Fibroblast of gingiva (primary cell): ENCODE data around the gene EFHC2.
"Not testable (repeated sequence)": the region's sequence is repeated elsewhere in the genome, so short reads cannot be mapped to it uniquely, and the experiment has no call there.

Experiments used
- DNase-seq: peaks from one replicate; pipeline ENCODE4 v3.0.0-alpha.2; 2011; ENCODE audit warnings: low read depth

The EFHC2 gene

DNA sequence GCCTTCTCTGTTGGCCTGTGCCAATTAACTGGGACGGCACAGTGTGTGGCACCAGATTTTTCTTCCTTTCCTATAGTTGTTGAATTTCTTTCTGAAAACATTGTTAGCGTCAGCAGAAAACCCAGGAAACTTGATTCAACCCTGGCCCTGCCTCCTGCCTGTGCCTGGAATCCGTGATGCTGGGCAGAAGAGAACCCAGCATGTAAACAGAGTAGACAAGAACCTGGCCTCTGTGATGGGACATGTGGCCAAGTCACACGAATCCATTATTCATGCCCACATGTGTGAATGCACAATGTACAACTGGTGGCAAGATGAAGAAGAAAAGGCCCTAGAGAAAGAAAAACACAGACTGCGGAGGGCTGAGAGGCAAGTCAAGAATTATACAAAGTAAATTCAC is 111.4 kb downstream of the EFHC2 start:
- DNase-seq = no peak

DNA sequence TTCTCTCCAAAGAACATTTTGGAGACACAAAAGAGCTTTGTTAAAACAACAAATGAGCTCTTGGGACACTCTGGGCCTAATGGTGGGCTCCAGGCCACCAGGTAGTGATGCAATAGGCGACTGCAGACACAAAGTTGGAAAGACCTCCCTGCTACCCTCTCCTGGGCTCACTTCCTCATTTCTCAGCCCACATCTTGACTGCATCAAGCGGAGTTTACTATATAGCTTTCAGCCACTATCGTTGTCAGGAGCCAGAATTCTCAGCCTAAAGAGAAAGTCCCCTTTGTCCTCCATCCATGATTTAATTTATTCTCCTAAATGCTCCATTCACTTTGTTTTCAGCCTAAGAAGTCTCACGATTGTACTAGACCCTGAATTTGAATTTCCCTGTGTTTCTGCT is 114.9 kb downstream of the EFHC2 start:
- DNase-seq = no peak

DNA sequence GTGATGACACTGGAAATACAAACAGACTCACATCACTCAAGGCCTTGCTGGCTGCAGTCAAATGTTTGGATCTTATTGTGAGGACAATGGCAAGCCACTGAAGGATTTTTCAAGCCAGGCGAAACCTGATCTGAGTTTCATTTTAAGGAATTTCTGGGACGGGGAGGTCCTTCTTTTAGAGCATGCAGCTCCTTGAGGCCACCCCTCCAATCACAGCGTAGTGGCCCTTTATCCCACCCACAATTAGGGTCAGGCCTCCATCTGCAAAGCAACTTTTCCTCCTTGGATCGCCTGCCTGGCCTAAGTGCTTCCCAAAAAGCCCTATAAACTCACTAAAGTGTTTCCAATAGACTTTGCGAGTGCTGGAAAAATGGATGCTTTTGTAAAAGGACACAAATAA is 115.5 kb downstream of the EFHC2 start:
- DNase-seq = peak; percentile 20

DNA sequence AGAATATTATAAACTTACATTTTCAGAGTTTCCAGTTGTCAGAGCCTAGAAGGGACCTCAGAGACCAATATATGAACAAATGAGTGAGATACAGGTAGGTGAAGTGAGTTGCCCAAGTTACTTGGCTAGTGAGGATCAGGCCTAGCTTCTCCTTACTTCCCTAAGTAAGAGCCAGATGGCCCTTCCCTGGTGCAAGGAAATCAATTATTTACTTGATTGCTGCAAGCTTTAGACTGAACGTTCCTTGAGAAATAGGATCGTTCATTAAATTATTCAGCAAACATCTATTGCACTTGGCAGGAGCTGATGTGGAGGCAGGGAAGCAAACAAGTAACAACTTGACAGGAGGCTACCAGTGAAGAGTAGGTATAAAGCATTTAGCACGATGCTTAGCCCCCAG is 117.8 kb downstream of the EFHC2 start:
- no peak for DNase-seq

DNA sequence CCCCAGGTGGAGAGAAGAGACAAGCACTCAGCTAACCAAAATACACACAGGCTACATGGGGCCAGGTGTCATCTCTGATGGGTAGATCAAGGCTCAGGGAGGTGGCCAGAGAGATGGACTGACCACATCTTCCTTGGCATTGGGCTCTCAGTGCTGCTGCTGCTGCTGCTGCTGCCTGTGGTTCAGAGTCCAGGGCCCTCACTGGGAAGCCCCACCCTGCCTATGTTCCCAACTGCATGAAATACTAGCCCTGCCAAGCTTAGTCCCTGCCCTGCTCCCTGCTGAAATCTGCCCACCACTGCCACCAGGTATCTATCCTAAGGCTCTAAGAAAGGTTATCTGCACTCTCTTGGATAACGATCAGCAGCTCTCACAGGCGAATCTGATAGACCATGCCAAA is 118.7 kb downstream of the EFHC2 start:
- no peak for DNase-seq

DNA sequence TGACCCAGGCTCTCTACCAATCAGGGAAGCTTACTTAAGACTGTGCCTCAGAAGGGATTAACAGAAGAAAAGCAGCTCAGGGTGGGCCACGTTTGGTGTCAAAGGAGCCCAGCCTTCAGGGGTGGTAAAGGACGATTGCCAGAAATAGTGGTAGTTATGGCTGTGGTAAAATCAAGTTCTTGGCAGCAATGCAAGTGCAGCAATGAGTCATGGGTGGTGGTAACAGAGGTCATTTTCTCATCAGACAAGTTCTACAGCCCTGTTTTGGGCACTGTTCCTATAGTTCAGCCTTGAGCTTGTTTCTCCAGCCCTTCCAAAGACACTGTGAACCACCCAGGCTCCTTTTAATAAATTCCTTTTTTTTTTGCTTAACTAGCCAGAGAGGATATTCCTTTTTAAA is 120.3 kb downstream of the EFHC2 start:
- peak; percentile 32 for DNase-seq

DNA sequence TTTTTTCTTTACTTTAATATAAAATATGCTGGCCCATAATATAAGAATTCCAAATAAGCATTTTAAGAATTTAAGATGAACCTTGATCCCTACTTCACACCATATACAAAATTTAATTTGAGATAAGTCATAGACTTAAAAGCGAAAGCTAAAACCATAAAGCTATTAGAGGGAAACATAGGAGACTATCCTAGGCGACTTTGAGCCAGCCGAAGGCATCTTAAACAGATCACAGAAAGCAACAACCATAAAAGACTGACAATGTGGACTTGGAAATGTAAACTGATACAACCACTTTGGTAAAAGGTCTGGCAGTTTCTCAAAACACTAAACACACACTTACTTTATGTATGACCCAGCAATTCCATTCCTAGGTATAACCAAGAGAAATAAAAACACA is 125.0 kb downstream of the EFHC2 start:
- DNase-seq = no peak

DNA sequence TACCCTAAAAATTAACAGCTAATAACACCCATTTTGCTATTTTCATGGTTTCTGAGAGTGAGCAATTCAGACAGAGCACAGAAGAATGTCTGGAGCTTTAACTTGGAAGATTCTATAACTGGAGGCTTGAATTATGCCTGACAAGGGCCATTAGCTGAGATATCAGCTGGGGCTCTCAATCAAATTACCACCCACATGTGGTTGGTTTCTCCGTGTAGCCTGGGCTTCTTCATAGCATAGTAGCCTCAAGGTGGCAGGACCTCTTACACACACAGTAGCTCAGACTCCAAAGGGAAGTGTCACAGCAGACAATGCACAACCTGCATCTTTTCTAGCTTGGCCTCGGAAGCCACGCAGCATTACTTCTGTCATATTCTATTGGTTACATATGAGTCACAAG is 127.3 kb downstream of the EFHC2 start:
- DNase-seq = no peak

DNA sequence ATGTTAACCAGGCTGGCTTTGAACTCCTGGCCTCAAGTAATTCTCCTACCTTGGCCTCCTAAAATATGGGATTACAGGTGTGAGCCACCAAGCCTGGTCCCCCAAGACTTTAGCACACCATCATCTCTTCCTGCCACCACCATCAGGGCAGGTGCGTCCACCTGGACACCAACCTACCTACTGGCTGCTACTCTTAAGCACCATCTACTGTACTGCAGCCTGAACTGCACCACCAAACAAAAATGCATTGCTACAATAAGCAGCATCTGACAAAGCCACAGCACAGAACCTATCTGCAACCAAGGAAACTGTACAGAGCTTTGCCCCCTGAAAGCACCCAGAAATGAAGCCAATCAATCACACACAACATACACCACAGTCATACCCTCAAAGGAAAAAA is 139.7 kb downstream of the EFHC2 start:
- DNase-seq = no peak

DNA sequence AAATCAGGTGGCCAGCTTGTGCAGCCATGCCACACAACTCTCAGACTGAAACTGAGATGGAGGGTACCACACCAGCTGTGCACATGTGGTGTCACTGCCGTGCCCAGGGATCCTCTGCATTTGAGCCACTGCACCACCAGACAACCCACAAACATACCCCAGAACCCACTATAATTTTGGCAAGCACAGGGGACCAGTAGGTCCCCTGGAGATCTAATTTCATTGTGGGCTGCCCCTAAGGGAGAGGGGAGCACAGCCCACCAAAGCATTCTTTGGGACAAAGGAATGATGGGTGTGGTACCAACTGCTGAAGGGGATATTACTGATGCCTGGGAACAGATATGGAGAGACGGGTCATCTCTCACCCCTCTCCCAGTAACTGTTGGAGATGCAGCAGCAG is 140.9 kb downstream of the EFHC2 start:
- no peak for DNase-seq

DNA sequence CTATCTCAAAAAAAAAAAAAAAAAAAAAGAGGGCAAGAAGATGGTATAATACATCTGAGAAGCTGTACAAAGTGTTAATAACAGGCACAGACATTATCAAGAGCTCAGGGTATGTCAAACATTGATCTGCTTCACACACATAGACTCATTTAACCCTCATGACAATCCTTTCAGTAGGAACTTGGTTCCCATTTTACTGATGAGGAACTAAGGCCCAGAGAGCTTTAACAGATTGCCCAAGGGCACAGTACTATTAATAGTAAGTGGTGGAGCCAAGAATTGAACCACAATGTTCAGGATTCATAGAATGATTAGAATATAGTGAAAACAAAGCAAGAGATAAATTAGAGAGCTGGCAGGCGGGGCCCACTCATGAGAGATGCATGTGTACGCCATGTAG is 154.4 kb downstream of the EFHC2 start:
- no peak for DNase-seq

DNA sequence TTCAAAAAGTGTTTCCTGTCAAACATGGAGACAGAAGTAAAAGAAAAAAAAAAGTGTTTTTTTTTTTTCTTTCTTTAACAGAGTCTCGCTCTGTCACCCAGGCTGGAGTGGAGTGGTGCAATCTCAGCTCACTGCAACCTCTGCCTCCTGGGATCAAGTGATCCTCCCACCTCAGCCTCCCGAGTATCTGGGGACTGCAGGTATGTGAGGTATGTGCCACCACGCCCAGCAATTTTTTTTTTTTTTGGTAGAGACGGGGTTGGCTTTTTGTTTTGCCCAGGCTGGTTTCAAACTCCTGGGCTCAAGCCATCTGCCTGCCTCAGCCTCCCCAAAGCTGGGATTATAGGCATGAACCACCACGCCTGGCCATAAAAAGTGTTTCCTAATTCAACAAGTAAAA is 155.6 kb downstream of the EFHC2 start:
- DNase-seq = not testable (repeated sequence)

DNA sequence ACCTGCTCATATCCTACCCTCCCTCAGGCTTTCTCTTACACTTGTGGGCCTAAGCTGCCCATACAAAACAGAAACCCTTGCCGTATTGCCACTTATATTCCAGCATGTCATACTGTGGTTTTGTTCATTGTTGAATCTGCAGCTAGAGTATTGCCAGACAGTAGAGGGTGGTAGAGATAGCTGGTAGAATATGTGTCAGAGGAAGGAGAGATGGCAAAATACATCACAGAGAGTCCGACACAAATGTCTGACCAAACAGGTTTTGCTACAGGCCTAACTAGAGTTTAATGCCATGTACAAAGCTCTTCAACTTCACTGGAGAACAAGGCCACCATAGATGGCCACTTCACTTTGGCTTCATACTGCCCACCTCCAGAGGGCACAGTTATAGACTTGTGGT is 160.1 kb downstream of the EFHC2 start:
- no peak for DNase-seq

DNA sequence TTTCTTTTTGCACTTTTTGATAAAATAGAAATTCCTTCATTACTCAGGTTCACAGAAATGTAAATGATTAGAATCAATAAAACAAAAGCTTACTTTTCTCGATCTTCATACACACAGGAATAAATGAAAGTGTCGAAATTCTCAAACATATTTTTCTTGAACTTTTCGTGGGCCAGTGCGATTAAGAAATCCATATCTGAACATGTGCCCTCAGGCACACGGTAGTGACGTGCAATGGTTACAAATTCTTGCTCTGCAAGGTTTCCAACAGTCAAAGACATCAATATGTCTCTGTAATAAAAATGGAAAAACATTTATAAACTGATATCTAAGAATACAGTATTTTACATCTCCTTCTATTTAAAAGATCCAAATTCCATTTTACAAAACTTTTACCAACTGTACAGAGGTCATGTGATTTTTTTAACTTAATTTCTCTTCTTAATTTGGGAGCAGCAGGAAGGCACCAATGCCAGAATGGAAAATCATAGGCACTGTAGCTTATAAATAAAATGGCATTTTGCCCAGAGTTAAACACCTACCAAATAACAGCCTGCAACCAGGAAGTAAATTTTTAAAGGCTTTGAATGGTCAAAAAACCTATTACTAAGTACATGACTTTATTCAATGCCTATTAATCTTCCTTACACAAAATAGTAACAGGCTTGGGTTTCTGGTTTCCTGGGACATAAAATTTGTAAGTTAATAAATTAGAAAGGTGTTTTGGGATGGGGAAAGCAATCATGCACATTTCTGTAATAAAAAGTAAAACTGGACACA is 165.0 kb downstream of the EFHC2 start:
- DNase-seq = no peak

DNA sequence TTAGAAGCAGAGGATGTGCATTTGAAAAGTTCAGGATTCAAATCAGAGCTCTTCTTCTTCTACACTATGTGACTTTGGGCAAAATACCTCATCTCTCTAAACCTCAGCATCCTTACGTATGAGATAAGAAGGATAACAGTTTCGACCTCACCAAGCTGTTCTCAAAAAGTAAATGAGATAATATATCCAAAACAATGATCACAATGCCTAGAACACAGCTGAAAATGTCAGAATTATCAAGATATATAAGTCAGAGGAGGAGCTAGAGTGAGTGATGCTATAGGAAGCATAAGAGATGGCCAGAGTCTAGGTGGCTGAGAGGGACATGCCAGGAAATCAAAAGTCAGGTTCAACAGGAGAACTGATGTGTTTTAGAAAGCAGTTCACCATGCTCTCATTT is 168.0 kb downstream of the EFHC2 start:
- DNase-seq = no peak

DNA sequence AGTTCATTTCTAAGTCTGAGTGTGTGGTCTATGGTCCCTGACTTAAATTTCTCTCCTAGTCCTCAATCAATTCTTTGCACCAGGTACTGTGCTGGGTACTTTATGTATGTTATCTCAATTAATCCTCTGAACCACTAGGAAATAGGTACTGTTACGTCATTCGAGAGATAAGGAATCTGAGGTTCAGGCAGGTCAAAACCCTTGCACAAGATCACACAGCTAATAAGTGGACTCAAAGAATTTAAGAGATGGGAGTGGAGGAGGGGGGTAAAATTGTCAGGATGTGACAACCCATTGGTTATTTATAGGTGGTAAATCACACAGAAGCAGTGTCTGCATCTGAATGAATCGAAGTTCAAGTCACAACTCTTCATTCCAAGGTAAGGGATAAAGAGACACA is 169.4 kb downstream of the EFHC2 start:
- DNase-seq = no peak

DNA sequence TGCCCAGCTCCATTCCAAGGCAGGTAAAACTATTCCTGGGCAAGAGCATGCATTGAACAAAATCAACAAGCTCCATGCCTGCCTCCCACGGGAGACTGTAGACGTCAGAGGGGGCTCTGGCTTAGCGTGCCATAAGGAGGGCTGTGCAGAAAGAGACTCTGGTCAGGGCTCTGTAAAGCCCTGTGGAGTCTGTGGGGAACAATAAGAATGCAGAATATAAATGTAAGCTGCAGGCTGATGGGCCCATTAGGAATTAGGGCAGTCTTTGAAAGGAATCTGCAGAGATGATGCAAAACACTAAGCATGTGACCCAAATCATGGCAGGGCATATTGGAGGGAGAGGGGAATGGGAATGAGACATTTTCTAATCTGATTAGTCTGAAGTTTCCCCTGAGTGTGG is 170.3 kb downstream of the EFHC2 start:
- DNase-seq = no peak

DNA sequence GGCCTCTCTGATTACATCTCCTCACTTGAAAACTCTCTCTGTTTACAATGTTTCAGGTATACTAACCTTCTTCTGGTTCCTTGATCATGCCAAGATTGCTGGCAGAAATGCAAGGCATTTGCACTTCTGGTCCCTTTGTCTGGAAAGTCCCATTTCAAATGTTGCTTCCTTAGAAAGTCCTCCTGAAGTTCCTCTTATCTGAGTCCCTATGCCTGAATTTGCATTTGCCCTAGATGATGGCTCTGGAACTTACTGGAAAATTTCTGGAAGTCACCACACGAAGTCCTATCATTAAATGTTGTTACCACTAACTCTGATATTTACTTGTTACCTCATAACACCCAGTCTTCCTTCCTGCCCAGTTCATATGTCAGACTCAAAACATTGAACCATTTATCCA is 176.4 kb downstream of the EFHC2 start:
- DNase-seq = no peak

DNA sequence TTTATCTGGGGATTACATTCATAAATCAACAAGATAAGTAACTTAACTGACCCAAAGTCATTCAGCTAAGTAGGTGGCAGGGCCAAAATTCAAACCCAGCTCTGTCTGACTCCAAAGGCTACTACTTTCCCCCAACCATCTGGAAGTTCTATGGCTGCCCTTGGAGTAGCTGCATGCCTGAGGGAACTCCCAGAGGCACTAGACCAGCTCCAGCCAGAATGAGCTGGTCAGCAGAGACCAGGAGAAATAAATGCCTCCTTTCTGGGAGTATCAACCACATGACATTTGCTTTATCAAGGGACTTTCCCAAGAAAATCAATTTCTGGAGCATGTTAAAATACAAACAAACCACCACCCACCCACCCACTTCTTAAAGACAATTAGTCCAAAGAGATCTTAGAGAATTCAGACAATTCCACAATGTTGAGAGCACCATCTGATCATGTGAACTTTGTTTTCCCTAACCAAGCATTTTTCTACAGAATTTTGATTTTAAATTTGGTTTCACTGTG is 180.5 kb downstream of the EFHC2 start:
- no peak for DNase-seq

DNA sequence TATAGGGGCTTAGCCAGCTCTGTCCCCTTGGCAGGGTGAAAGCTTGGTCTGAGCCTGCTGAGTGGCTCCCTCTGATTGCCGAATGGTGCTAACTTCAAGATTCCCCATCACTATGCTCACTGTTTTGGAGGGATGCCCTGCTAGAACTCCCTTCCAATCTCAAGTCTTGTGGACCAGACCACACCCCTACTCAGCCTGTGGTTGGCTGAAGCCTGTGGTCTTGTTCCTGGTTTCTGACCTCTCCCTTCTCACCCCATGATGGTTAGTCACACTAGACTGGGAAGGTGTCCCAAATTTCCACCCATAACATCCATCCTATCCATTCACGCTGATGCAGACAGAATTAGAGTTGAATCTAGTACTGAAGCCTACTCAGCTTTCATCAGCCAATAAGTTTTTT is 185.6 kb downstream of the EFHC2 start:
- DNase-seq = peak; percentile 21

DNA sequence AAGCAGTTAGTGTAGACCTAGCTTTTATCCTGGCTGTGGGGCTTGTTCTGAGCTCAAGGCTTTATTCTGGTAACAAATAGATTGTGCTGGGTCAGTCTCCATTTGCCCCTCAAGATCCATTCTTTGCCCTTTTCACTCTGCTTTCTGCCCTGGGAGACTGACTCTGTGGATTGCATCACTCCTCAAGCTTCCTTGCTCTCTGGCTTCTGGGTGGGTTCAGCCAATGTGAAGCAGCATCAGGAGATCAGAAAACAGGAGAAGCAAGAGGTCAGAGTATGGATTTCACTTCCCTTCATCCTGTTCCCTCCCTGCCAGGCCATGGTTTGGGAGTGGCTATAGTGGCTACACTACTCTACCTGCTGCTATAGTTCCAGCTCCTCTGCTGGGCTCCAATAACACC is 186.2 kb downstream of the EFHC2 start:
- DNase-seq = no peak

DNA sequence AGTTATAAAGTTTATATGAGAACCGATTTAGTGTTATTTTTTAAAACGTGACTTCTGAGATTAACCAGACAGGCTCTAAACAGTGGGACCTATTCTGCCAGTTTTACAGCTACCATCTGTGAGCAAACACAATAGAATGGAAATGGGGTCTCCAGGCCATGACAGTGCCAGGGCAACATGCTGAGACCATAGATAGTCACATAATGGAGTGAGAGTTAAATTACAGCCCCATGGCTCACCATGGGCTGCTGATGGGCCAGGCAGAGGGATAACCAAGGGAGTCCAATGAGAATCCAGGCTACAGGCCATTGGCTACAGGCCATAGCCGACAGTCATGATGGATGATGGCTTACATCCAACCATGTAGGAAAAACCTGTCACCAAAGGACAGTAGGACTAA is 186.7 kb downstream of the EFHC2 start:
- no peak for DNase-seq

DNA sequence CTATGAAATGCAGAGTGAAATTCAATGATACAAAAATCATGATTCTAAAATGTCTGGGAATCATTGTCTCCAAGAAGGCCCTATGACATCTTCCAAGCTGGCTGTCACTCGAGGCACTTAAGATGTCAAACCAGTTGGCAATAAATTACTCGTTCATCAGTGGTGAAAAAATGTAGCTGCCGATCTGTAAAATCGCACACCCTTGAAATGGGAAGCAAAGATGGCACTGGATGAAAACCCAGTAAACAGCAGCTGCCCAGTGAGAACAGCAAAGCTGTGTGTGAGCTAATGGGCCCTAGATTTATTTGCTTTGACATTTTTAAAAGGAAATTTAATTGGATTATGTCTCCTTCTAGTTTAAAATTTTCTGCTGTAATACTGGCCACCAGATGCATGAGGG is 188.3 kb downstream of the EFHC2 start:
- no peak for DNase-seq

DNA sequence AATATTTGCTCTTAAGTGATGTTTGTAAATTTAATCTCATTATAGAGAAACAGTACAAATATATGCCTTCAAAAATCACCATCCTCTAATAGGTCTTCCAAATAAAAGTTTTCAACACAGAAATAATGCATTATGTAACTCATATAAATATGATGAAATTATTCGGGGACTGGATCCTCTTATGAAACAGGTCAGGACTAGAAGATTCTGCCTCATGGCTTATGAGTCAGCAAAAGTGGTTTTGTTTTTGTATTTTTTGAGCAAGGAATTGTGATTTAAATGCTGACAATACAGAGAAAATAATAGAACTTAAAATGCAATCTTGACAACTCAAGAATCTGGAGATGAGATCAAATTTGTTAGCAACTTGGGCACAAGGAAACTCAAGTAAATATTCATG is 190.6 kb downstream of the EFHC2 start:
- peak; percentile 38 for DNase-seq
